HepG2 (cell line): ENCODE results near the gene MGAT4D. TPM values are rescaled to one million over a fixed set of nuclear protein-coding genes. Genes with fewer than 3 reads are reported as not detected.

Experiments
- BRD4 ChIP-seq: sonication (generic); formaldehyde crosslinking; IDR thresholded peaks from 2 replicates; pipeline ENCODE4 v1.4.0; 2020; ENCODE audit warnings: missing genetic modification reagents
- FOXJ3 ChIP-seq: sonication (generic); formaldehyde crosslinking; IDR thresholded peaks from 2 replicates; pipeline ENCODE4 v1.4.0; 2020; ENCODE audit warnings: missing genetic modification reagents, mild to moderate bottlenecking, borderline replicate concordance
- RBFOX2 ChIP-seq: fragments of 200-400 bp; formaldehyde crosslinking; IDR thresholded peaks from 2 replicates; pipeline ENCODE4 v1.6.1; 2017; ENCODE audit warnings: low read depth, mild to moderate bottlenecking, low read length
- RNF2 ChIP-seq: fragments of 450-650 bp; conservative IDR thresholded peaks from 2 replicates; pipeline ENCODE4 v1.6.1; 2016; ENCODE audit warnings: low read depth
- STAG1 ChIP-seq: sonication (generic); formaldehyde crosslinking; IDR thresholded peaks from 2 replicates; pipeline ENCODE4 v1.4.0; 2020; ENCODE audit warnings: missing genetic modification reagents
- SYNCRIP ChIP-seq: fragments of 200-400 bp; formaldehyde crosslinking; IDR thresholded peaks from 2 replicates; pipeline ENCODE4 v1.6.1; 2018; ENCODE audit warnings: mild to moderate bottlenecking, low read depth, low read length; ENCODE audit not compliant: insufficient read depth
- TGIF2 ChIP-seq: IDR thresholded peaks from 2 replicates; pipeline ENCODE4 v1.6.1; 2016; ENCODE audit warnings: control low read depth, missing compliant biosample characterization
- ZNF260 ChIP-seq: sonication (generic); formaldehyde crosslinking; IDR thresholded peaks from 2 replicates; pipeline ENCODE4 v1.4.0; 2020; ENCODE audit warnings: missing genetic modification reagents, low read depth, mild to moderate bottlenecking, borderline replicate concordance
- ZNF263 ChIP-seq: sonication (generic); formaldehyde crosslinking; IDR thresholded peaks from 2 replicates; pipeline ENCODE4 v1.4.0; 2020; ENCODE audit warnings: missing genetic modification reagents
- ZNF710 ChIP-seq: sonication (generic); formaldehyde crosslinking; IDR thresholded peaks from 2 replicates; pipeline ENCODE4 v1.5.0; 2020; ENCODE audit warnings: mild to moderate bottlenecking, missing genetic modification reagents, borderline replicate concordance
- polyA plus RNA-seq, 8 experiments: library from polyadenylated mRNA; depleted of rRNA in 3 of 8; stranded (reverse) in 7 of 8; unstranded in 1 of 8; fragments of >200 nt; fragmentation: Illumina TruSeq in 4 of 8; extraction: Trizol in 4 of 8; gene quantifications; 2 replicates each; pipeline versions ENCODE4 v1.2.1 to v1.2.3, GENCODE V29; 2011 to 2016; ENCODE audit warnings: low read depth in 4 of 8, missing spikeins in 1 of 8, mixed read lengths in 1 of 8; ENCODE audit not compliant: insufficient read depth in 1 of 8
- total RNA-seq, 5 experiments: library from RNA; depleted of rRNA; stranded (reverse); fragments of >200 nt; fragmentation: Illumina TruSeq; extraction: Trizol; gene quantifications; 2 replicates each; pipeline ENCODE4 v1.2.3, GENCODE V29; 2016; ENCODE audit warnings: low read depth in 1 of 5
- TF ChIP-seq, protein P1 (sequence below): sonication (generic); formaldehyde crosslinking; IDR thresholded peaks from 2 replicates; pipeline ENCODE4 v1.4.0; 2020; ENCODE audit warnings: mild to moderate bottlenecking, missing genetic modification reagents, borderline replicate concordance
- TF ChIP-seq, protein P2 (sequence below): sonication (generic); formaldehyde crosslinking; IDR thresholded peaks from 2 replicates; pipeline ENCODE4 v1.4.0; 2020; ENCODE audit warnings: missing genetic modification reagents, borderline replicate concordance

MGAT4D gene
- total and polyA plus RNA-seq, 2 of the 13 experiments (the other 11 are each of a cell fraction or from before 2014, with no cell fraction given), result not detected

DNA sequence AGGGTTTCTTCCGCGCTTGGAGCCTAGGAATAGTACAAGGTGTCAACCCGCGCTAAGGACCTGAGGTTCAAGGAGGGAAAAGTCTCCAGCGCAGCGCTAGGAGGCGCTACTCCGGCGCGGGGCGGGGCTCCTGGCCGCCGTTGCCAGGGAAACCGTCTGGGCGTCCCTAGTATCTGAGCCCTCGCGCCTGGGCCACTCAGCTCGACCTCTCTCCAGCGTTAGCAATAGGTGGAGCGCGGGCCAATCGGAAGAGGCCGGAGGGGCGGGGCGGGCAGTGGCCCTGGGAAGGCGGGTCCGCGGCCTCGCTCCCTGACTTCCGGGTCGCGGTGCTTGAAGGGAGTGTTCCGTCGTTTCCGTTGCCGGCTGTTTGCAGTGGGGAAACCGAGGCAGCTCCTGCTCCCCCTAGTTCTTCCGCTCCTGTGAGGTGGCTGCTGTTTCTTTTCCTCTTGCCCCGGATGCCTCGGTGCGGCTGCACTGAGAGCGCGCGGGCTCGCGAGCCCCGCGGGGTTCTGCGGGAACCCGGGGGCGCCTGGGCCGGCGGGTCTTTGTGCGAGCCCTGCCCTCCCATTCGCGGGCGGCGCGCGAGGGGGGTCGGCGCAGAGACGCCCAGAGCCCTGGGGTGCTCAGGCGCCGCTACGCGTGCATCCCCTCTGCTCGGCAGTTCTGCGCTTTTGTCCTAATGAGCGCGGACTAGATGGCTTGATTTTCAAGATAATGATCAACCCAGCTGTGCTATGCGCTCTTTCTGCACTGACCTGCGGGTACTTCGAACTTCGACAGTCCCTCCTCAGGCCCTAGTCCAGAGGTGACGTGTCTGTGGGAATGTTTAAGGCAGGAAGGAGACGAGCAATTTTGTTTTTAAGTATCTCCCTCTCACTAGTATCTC lies 26.0 kb upstream of the MGAT4D start, which contains the start of gene ELMOD2 (continued):
- TF ChIP-seq, protein P1, sequence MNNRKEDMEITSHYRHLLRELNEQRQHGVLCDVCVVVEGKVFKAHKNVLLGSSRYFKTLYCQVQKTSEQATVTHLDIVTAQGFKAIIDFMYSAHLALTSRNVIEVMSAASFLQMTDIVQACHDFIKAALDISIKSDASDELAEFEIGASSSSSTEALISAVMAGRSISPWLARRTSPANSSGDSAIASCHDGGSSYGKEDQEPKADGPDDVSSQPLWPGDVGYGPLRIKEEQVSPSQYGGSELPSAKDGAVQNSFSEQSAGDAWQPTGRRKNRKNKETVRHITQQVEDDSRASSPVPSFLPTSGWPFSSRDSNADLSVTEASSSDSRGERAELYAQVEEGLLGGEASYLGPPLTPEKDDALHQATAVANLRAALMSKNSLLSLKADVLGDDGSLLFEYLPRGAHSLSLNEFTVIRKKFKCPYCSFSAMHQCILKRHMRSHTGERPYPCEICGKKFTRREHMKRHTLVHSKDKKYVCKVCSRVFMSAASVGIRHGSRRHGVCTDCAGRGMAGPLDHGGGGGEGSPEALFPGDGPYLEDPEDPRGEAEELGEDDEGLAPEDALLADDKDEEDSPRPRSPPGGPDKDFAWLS (CRISPR knock-in tag), result no peak
- TF ChIP-seq STAG1 (CRISPR knock-in tag), result peak; percentile 49
- TF ChIP-seq TGIF2 (CRISPR knock-in tag), result no peak; the same call in 1 of the 2 replicates
- peak; percentile 70; the same call in 1 of the 2 replicates for TF ChIP-seq BRD4 (CRISPR knock-in tag)
- TF ChIP-seq, protein P2, sequence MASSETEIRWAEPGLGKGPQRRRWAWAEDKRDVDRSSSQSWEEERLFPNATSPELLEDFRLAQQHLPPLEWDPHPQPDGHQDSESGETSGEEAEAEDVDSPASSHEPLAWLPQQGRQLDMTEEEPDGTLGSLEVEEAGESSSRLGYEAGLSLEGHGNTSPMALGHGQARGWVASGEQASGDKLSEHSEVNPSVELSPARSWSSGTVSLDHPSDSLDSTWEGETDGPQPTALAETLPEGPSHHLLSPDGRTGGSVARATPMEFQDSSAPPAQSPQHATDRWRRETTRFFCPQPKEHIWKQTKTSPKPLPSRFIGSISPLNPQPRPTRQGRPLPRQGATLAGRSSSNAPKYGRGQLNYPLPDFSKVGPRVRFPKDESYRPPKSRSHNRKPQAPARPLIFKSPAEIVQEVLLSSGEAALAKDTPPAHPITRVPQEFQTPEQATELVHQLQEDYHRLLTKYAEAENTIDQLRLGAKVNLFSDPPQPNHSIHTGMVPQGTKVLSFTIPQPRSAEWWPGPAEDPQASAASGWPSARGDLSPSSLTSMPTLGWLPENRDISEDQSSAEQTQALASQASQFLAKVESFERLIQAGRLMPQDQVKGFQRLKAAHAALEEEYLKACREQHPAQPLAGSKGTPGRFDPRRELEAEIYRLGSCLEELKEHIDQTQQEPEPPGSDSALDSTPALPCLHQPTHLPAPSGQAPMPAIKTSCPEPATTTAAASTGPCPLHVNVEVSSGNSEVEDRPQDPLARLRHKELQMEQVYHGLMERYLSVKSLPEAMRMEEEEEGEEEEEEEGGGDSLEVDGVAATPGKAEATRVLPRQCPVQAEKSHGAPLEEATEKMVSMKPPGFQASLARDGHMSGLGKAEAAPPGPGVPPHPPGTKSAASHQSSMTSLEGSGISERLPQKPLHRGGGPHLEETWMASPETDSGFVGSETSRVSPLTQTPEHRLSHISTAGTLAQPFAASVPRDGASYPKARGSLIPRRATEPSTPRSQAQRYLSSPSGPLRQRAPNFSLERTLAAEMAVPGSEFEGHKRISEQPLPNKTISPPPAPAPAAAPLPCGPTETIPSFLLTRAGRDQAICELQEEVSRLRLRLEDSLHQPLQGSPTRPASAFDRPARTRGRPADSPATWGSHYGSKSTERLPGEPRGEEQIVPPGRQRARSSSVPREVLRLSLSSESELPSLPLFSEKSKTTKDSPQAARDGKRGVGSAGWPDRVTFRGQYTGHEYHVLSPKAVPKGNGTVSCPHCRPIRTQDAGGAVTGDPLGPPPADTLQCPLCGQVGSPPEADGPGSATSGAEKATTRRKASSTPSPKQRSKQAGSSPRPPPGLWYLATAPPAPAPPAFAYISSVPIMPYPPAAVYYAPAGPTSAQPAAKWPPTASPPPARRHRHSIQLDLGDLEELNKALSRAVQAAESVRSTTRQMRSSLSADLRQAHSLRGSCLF (CRISPR knock-in tag), result peak; percentile 23; the same call in 1 of the 2 replicates
- no peak for TF ChIP-seq ZNF710 (CRISPR knock-in tag)
- 0 out of 2 replicates have a peak, but pooled peaks have one; percentile 16 for TF ChIP-seq ZNF263
- TF ChIP-seq RNF2, result 0 out of 2 replicates have a peak, but pooled peaks have one; percentile 24
- peak; percentile 70; the same call in 1 of the 2 replicates for TF ChIP-seq FOXJ3 (CRISPR knock-in tag)
- no peak for TF ChIP-seq SYNCRIP
- peak; percentile 95 for TF ChIP-seq RBFOX2
- no peak for TF ChIP-seq ZNF260 (CRISPR knock-in tag)
